Retina (tissue), 1 donor: ENCODE results near the gene UGT1A5.

Experiments used
- DNase-seq: peaks from one replicate; pipeline ENCODE4 v3.0.0-alpha.2; 2016

The UGT1A5 gene

GRCh38 chr2:233791883-233792329 is 79.2 kb downstream of the UGT1A5 start:
- no peak for DNase-seq

DNA sequence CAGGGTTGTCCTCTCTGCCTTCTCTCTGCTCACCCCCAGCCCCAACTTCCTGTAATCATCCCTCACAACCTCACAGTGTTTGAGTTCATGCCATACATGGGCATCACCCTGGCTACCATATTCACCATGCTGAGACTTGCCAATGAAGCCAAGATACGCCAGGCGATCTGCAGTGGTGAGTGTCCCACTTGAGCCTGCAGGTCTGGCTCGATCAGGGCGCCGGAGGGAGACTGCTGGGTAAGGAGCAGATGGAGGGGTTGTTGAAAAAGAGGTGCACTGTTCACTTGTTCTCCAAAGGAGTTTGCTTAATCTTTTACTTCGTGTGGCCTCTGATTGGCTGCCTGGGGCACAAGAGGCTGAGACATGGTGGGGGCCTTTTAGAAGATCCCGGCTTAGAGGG is 80.0 kb downstream of the UGT1A5 start:
- no peak for DNase-seq

DNA sequence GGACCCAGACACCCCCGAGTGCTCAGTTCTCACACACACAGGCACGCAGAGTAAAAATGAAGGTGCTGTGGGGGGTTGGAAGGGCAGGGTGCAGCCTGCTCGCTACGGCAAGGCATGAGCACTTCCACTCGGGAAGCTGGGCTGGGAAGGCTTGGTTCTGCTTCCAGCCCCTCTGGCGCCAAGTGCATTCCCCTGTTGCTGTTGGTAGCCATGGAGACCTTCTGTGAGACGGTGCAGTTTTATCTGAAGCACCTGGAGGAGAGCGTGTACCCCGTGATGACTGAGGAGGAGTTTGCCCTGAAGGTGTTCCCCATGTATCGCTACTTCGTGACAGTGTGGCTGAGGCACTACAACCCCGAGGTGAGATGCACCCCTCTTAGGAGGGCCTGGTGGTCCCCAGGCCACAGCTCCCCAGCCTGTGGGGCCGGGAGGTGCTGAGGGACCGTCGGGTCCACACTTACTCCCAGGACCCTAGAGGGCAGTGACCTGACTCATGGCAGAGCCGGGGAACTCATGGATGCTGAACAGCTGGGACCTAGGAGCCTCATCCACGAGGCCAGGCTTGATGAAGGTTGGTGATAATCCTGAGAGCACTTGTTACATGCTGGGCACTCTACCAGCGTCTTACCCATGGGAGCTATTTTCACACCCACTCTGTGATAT is 80.9 kb downstream of the UGT1A5 start:
- DNase-seq: no peak

GRCh38 chr2:233794128-233794658 is 81.5 kb downstream of the UGT1A5 start:
- no peak for DNase-seq

GRCh38 chr2:233795735-233796171 is 83.0 kb downstream of the UGT1A5 start:
- DNase-seq: no peak

DNA sequence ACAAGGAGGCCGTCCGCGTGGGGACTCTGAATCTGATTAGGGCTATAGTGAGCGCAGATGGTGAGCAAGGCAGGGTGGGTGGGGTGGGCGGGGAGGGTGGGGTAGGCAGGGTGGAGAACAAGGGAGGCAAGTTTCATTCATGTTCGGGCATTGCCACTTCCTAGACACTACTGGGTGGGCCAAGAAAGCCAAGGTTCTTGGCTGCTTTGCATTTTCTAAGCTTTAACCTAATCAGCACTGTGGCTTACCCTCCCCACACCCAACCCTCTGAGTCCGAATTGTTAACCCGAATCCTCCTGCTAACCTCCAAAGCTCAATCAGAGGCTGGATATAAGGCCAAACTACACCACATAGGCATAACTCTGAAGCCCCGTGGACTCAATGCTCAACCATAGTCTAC is 83.5 kb downstream of the UGT1A5 start:
- no peak for DNase-seq

DNA sequence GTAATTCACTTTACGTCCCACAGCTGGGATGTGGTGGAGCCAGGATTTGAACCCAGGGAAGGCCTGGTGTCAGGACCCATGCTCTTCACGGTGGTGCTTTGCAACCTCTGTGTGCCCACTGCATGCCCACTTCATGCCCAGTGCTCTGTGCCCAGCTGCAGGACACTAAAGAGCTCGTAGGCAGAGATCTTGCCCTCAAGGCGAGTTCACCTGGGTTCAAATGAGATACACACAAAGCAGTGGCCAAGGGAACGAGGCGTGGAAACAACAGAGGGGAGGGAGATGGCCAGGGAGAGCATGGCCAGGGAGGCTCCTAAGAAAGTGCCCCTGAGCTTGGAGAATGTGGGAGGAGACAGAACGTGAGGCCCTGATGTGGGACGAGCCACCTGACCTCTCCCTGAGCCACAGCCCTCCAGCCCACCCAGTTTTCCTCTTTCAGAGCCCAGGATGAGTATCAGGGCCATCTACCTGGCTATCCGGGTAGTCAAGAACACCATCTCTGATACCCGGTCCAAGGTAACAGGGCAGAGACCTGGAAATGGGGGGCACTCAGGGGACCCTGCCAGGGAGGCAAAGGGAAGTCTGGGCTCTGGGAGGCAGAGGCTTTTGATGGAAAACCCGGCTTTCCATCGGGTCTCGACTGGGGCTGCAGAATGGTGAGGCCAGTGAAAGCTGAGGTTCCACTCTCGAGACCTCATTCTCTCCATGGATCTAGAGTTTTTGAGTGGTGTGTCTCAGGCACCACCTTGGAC is 85.8 kb downstream of the UGT1A5 start:
- no peak for DNase-seq

GRCh38 chr2:233799087-233799665 is 86.5 kb downstream of the UGT1A5 start:
- DNase-seq: no peak

DNA sequence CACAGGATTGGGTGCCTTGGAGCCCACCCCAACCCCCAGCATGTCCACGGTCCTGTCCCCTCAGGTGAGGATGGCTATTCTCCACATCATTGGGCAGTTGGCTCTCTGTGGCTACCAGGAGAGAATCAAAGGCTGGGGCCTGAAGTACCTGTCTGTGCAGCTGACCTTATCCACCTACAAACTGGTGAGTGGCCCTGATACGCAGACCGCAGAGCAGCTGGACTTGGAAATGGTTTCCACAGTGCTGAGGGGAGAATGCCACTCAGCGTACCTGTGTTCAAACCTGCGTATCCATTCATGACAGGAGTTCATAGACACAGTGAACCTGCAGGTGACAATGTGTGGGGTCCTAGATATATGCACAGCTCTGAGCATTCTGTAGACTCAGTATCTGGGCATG is 87.0 kb downstream of the UGT1A5 start:
- no peak for DNase-seq

DNA sequence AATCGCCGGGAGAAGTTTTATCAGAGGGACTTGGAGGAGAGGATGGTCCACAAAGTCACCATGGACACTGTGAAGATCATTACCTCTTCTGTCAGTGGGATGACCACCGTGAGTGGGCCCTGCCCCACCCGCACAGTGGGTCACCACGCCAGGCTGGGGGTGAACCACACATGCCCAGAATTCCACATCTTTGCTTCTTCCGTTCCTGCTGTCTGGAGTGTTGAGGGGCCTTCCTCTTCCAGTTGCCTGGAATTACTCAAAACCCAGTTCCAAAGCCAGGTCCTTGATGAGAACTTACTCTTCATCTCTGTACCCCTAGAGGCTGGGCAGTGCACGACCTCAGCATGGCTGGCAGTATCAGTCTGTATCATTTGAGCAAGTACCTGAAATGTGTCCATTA is 87.5 kb downstream of the UGT1A5 start:
- no peak for DNase-seq

DNA sequence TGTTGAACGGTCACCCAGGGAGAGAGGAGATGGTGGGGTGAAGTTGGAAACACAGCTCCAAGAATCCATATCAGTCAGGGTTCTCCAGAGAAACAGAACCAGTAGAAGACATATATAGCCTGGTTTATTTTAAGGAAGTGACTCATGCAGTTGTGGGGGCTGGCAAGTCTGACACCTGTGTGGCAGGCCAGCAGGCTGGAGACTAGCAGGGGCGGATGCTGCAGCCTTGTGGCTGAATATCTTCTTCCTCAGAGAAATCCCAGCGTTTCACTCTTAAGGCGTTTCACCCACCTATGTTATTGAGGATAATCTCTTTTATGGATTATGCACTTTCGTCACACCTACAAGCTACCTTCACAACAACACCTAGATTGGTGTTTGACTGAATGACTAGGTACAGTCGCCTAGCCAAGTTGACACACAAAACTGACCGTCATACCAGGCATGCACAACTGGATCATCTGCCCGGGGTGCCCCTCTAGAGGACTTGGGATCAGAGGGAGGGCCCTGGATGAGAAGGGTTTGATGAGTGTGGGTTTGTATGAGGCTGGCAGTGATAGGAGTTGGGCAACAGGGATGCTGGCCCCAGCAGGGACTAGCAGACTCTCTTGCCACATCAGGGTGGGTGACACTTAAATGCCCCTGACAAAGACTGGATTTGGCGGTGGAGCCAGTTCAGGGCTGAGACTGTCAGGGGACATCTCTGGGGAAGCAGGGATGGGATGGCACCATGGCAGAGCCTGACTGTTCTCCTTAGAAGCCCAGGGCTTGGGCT is 88.8 kb downstream of the UGT1A5 start:
- no peak for DNase-seq

DNA sequence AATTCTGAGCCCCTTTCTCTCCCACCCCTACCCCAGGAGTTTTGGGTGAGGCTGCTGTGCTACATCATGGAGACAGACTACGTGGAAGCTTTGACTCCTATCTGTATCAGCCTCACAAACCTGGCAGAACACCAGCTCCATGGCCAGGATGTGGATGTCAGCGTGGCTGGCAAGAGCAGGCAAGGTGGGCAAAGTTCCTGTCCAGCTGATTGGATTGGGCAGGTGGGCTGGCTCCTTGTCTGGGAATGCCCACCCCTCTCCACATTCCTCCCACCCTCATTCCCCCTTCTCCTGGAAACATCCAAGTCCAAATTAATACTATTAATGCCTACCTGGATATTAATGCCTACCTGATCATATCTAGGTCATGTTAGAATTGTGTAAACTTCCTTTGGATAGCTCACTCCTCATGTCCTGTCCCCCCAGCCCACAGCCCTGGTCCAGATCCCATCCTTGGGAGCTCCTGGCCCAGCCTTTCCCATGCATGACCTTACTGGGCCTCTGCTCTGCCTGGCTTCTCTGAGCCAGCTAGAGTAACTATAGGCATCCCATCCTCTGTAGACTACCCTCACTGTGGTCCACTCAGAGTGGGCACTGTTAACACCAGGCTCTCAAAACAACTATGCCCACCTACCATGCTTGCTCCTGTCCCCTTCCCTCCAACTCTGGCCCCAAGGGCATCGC is 89.6 kb downstream of the UGT1A5 start:
- no peak for DNase-seq

- no peak for DNase-seq
Observed at GRCh38 chr2:233803292-233803911, 90.7 kb downstream of the UGT1A5 start.

- DNase-seq: no peak
Observed at GRCh38 chr2:233803994-233804393, 91.3 kb downstream of the UGT1A5 start.

- no peak for DNase-seq
Observed at GRCh38 chr2:233807215-233807865, 94.6 kb downstream of the UGT1A5 start.

DNA sequence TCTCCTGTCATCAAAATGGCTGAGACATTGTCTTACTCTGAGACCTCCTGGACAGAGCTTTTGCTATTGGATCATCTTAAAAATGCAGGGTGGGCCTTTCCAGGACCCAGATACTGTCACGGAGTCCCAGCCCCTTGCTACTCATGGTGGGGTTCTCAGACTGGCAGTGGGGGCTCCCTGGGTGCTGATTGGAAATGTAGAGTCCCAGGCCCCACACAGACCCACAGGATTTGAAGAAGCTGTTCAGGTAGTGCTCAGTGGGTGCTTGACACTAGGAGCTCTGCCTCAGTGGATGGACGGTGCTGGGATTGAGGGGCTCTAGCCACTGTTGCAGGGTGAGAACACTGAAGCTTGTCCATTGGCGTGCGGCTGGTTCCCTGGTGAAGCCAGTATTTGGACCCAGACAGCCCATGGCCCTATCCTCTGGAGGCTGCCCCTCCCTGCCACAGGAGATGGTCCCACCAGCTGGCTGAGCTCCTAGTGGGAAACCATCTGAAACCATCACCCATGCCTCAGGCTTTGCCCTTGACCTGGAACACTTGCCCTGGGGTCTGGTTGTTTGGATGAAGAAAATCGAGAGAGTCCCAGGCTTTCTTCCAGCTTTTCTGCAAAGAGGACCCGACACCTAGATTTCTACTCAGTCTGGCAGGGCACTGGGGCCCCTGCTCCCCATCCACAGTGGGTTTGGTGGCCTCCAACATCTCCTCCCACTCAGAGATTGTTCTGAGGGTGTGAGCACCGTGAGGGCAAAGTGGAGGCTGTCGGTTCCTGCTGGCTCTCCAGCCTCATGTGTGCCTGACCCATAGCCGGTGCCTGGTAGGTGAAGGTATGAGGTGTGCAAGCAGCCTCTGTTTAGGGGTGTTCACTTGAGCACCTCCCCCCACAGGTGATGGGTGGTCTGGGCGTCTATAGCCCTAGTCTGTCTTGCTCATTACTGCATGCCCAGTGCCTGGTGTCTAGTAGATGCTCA is 95.5 kb downstream of the UGT1A5 start:
- no peak for DNase-seq

DNA sequence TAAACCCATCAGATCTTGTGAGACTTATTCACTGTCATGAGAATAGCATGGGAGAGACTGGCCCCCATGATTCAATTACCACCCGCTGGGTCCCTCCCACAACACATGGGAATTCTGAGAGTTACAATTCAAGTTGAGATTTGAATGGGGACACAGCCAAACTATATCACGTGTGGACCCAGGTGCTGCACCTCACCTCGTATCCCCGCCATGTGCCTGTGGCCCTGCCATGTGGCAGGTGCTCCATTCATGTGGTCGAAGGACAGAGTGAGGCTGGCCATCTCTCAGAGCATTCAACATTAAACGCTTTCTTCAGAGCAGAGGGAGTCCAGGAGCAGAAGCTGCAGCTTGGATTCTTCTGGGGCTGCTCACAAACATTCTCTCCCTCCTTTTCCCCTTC is 97.7 kb downstream of the UGT1A5 start:
- no peak for DNase-seq

- DNase-seq: no peak
Observed at GRCh38 chr2:233811087-233811486, 98.4 kb downstream of the UGT1A5 start.

- DNase-seq: no peak
Observed at GRCh38 chr2:233811732-233812131, 99.0 kb downstream of the UGT1A5 start.
